Lung microvascular endothelial cell (primary cell): ENCODE results near the gene CCR6. TPM values are rescaled to one million over a fixed set of nuclear protein-coding genes. Genes with fewer than 3 reads are reported as not detected.

Source experiments
- DNase-seq, 2 donors: peaks; one replicate each; pipeline versions ENCODE4 v3.0.0 to v3.0.0-alpha.2; 2010; ENCODE audit warnings: low read depth in 2 of 2
- total RNA-seq: library from RNA; depleted of rRNA; stranded (reverse); fragments of >200 nt; gene quantifications from 2 replicates; pipeline ENCODE4 v1.2.1, GENCODE V29; 2014

CCR6 gene
- total RNA-seq, 1 donor from 2014 or later = not detected

- no peak for DNase-seq
Observed at GRCh38 chr6:167119670-167120582, 3.0 kb upstream of the CCR6 start.

- no peak for DNase-seq
Observed at GRCh38 chr6:167120583-167120903, 2.4 kb upstream of the CCR6 start.

GRCh38 chr6:167121335-167121841 is 1.5 kb upstream of the CCR6 start:
- no peak for DNase-seq

- DNase-seq = no peak
Observed at GRCh38 chr6:167122041-167122826, 662 bp upstream of the CCR6 start.

GRCh38 chr6:167124753-167125152 is 1.9 kb downstream of the CCR6 start:
- no peak for DNase-seq

- no peak for DNase-seq
Observed at GRCh38 chr6:167125410-167125809, 2.5 kb downstream of the CCR6 start.

- no peak for DNase-seq
Observed at GRCh38 chr6:167125855-167126349, 3.0 kb downstream of the CCR6 start.

GRCh38 chr6:167127785-167128531 is 5.1 kb downstream of the CCR6 start:
- no peak for DNase-seq

- no peak for DNase-seq
Observed at GRCh38 chr6:167129159-167129558, 6.3 kb downstream of the CCR6 start.

GRCh38 chr6:167129562-167129961 is 6.7 kb downstream of the CCR6 start:
- no peak for DNase-seq

- DNase-seq = no peak
Observed at GRCh38 chr6:167130008-167130677, 7.2 kb downstream of the CCR6 start.

GRCh38 chr6:167130712-167131684 is 8.1 kb downstream of the CCR6 start:
- no peak for DNase-seq

- DNase-seq = no peak
Observed at GRCh38 chr6:167134448-167135328, 11.8 kb downstream of the CCR6 start.

GRCh38 chr6:167136376-167136775 is 13.5 kb downstream of the CCR6 start:
- DNase-seq = no peak

- DNase-seq = no peak
Observed at GRCh38 chr6:167137081-167137480, 14.2 kb downstream of the CCR6 start.

- no peak for DNase-seq
Observed at GRCh38 chr6:167137881-167138280, 15.0 kb downstream of the CCR6 start.

- DNase-seq = no peak
Observed at GRCh38 chr6:167139761-167140160, 16.9 kb downstream of the CCR6 start.

- no peak for DNase-seq
Observed at GRCh38 chr6:167140589-167141474, 17.9 kb downstream of the CCR6 start.
